ENCODE results near the gene ARID5A.

ARID5A gene

GRCh38 chr2:96522304-96523203, 14.0 kb upstream of the ARID5A start:
- no peak overlapping the region for H3K4me3 ChIP-seq (ENCODE audit: low read depth, low read length)
- DNase-seq (ENCODE audit: low read depth), result no peak
- TF ChIP-seq, protein P1, sequence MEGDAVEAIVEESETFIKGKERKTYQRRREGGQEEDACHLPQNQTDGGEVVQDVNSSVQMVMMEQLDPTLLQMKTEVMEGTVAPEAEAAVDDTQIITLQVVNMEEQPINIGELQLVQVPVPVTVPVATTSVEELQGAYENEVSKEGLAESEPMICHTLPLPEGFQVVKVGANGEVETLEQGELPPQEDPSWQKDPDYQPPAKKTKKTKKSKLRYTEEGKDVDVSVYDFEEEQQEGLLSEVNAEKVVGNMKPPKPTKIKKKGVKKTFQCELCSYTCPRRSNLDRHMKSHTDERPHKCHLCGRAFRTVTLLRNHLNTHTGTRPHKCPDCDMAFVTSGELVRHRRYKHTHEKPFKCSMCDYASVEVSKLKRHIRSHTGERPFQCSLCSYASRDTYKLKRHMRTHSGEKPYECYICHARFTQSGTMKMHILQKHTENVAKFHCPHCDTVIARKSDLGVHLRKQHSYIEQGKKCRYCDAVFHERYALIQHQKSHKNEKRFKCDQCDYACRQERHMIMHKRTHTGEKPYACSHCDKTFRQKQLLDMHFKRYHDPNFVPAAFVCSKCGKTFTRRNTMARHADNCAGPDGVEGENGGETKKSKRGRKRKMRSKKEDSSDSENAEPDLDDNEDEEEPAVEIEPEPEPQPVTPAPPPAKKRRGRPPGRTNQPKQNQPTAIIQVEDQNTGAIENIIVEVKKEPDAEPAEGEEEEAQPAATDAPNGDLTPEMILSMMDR (IDR thresholded peaks at IDR 0.05; ENCODE audit: insufficient read depth, low read depth, low read length, missing control alignments), result no peak

- TF ChIP-seq, protein P1 (IDR thresholded peaks at IDR 0.05; ENCODE audit: insufficient read depth, low read depth, low read length, missing control alignments), result no peak
- DNase-seq (ENCODE audit: low read depth), result no peak
- peak overlapping the region; percentile 32 for H3K4me3 ChIP-seq (ENCODE audit: low read depth, low read length)
Observed at GRCh38 chr2:96523659-96524481, 12.7 kb upstream of the ARID5A start.

DNA sequence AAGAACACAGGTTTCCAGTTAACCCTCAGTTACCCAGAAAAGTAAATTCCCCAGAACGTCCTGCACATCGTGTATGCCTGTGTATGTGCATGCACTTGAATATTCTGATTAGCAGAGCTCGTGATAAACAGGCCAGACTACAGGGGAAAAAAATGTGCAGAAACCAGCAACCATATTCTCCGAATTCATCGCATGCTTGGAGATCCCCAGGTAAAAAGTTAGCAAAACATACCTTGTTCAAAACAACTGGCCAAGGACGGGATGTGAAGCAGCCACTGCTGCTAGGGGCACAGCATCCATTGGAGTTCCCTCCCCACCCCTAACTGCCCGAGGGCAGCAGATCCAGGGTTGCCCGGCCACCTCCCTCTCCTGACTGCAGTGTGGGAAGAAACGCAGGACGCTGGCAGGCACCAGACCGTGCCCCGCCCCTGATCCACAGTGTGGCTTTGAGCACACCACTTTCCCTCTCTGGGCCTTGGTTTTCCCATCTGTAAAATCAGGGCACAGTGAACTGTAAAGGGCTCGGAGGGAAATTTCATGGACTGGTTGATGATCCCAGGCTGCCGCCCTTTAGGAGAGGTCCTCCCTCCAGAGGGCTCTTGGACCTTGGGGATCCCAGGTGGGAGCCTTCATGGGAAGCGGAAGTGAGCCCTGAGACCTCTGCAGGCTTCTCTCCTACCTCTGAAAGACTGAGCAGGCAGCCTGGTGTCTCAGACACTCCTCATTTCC, 11.9 kb upstream of the ARID5A start:
- DNase-seq (ENCODE audit: low read depth), result peak; percentile 64
- TF ChIP-seq, protein P1 (IDR thresholded peaks at IDR 0.05; ENCODE audit: insufficient read depth, low read depth, low read length, missing control alignments), result no peak
- peak overlapping the region; percentile 32; the same call in 1 of the 2 replicates for H3K4me3 ChIP-seq (ENCODE audit: low read depth, low read length)

GRCh38 chr2:96525211-96525507, 11.4 kb upstream of the ARID5A start:
- TF ChIP-seq, protein P1 (IDR thresholded peaks at IDR 0.05; ENCODE audit: insufficient read depth, low read depth, low read length, missing control alignments), result no peak
- no peak for DNase-seq (ENCODE audit: low read depth)
- H3K4me3 ChIP-seq (ENCODE audit: low read depth, low read length), result 0 out of 2 replicates have a peak overlapping the region, but pooled peaks have one; percentile 1

DNA sequence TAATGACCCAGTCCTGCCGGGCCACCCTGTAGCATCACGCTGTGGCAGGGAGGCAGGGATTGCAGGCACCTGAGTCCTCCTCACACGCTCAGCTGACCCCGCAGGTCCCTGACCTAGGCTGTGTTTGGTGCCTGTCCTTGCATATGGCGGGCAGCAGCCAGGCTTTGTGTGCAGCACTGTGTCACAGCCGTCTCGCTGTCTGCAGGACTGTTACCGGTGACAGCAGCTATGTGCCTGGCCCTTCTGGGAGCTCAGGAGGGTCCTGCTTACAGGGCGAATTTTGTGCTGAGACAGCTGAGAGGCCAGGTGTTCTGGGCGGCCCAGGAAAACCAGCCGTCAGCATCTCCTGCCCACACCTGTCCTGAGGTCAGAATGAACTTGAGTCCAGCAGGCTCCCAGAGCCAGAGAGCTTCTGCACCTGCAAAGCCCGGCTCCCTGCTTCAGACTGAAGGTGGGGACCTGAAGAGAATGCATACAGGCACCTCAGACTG, 10.4 kb upstream of the ARID5A start:
- TF ChIP-seq, protein P1 (IDR thresholded peaks at IDR 0.05; ENCODE audit: insufficient read depth, low read depth, low read length, missing control alignments), result no peak
- peak overlapping the region; percentile 48; the same call in 1 of the 2 replicates for H3K4me3 ChIP-seq (ENCODE audit: low read depth, low read length)
- no peak for DNase-seq (ENCODE audit: low read depth)

GRCh38 chr2:96526615-96527285, 9.8 kb upstream of the ARID5A start:
- H3K4me3 ChIP-seq (ENCODE audit: low read depth, low read length), result peak overlapping the region; percentile 48
- TF ChIP-seq, protein P1 (IDR thresholded peaks at IDR 0.05; ENCODE audit: insufficient read depth, low read depth, low read length, missing control alignments), result no peak
- no peak for DNase-seq (ENCODE audit: low read depth)
